Suprapubic skin (tissue), 4 donors: ENCODE data around the gene HS3ST6.

ENCODE experiments used
- CTCF ChIP-seq, 2 donors: fragments of 200-600 bp in 1 of 2; fragments of 450-650 bp in 1 of 2; sonication (generic) in 1 of 2; IDR thresholded peaks; one replicate each; pipeline ENCODE4 v1.5.1; 2016 to 2019; ENCODE audit warnings: antibody characterized with exemption in 2 of 2, mild to moderate bottlenecking in 1 of 2, moderate library complexity in 1 of 2
- EP300 ChIP-seq: sonication (generic); formaldehyde crosslinking; IDR thresholded peaks from one replicate; pipeline ENCODE4 v1.6.1; 2017; ENCODE audit warnings: antibody characterized with exemption
- POLR2A ChIP-seq, 2 donors: fragments of 450-650 bp; IDR thresholded peaks; one replicate each; pipeline ENCODE4 v1.6.1; 2017; ENCODE audit warnings: antibody characterized with exemption in 2 of 2, mild to moderate bottlenecking in 2 of 2, moderate library complexity in 2 of 2
- POLR2AphosphoS5 ChIP-seq, 3 donors: sonication (generic); formaldehyde crosslinking; IDR thresholded peaks; one replicate each; pipeline ENCODE4 v1.6.1; 2017; ENCODE audit warnings: antibody characterized with exemption in 3 of 3

- no peak for TF ChIP-seq CTCF (IDR thresholded peaks at IDR 0.05)
- TF ChIP-seq POLR2A (IDR thresholded peaks at IDR 0.05) = no peak
- no peak for TF ChIP-seq POLR2AphosphoS5 (IDR thresholded peaks at IDR 0.05)
- TF ChIP-seq EP300 = no peak
Observed at GRCh38 chr16:1942047-1942809, 24.0 kb upstream of the HS3ST6 start.
